ENCODE data around the gene LATS1.
"Not testable (repeated sequence)": the region's sequence is repeated elsewhere in the genome, so short reads cannot be mapped to it uniquely, and the experiment has no call there.

Gene LATS1

DNA sequence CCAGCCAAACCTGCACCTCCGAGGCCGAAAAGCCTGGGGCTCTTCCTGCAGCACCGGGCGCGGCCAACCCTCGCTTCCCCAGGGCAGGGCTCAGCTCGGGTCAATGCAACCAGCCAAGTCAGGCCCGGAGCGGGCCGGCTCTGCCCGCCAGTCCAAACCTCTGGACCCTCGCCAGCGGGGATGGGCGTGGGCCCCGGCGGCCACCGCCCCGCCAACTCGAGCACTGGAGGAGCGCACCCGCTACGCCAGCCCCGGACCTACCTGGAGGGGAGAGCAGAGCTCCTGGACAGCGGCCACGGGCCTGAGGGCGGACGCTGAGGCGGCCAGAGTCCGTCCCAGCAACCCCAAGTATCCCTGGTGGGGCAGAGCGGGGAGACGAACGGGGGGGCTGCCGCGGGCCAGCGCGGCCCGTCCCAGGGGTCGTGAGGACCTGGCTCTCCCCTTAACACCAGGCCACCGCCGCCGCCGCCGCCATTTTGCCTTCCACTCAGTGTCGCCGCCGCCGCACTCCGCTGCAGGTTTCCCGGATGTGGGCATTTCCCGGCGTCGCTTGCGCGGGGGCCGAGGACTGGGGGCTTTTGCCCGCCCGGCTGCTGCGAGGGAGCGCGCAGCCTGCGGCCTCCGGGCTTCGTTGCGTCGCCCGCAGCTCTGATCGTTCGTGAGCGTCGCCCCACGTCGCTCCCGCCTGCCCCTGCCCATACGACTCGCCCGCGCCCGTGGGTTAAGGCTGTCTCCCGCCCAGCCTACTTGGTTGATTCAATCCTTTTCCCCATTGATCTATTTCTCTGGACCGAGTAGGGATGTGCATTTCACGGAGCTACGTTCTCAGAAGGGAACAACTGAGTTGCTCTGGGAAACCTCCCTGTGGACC is at the start of gene LATS1:
Gene LATS1 (minus strand): TSS at position 514 of the 871 bp plus-strand sequence. CDS start 15,975 bp downstream, outside the sequence.
- DNase-seq (ENCODE audit: low read depth in 1 of 2, low spot score in 1 of 2): peak; percentile 87 to 90

DNA sequence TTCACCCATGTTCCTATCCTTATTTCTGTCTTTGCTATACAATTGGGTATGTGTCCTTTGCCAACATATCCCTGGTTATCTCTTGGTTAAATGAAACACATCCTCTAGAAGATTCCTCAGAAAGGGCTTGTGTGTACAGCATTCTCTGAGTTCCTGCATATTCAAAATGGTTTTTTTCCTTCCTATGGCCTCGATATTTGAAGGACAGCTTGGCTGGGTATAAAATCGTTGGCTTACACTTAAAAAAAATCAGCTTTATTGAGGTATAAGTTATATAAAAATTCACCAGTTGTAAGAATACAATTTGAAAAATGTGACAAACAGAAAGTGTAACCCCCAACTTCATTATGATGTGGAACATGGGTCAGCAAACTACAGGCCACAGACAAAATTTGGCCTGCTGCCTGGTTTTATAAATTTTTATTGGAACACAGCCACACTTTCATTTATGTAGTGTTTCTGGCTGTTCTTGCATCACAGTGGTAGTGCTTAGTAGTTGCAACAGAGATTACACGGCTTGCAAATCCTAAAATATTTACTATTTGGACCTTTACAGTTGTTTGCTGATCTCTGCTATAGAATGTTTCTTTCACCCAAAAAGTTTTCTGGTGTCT is 48.4 kb upstream of the LATS1 start:
- DNase-seq (ENCODE audit: low read depth in 1 of 2, low spot score in 1 of 2): no peak

DNA sequence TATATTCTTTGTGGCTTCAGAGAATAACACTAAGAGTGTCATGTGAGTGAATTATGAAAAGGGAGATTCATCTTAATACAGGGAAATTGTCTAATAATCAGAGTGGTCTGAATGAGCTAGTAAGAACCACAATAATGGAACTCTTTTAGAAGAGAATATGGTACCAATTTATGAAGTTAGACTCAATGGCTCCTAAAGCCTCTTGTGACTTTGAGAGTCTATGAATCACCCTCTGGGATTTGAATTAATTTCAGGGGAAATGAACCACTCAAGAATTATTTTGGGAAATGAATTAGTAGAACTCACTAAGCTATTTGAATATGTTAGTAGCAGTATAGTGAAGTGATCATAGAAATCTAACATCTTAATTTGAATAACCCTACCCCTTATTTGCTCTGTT is 46.0 kb upstream of the LATS1 start:
- DNase-seq (ENCODE audit: low read depth in 1 of 2, low spot score in 1 of 2): no peak

DNA sequence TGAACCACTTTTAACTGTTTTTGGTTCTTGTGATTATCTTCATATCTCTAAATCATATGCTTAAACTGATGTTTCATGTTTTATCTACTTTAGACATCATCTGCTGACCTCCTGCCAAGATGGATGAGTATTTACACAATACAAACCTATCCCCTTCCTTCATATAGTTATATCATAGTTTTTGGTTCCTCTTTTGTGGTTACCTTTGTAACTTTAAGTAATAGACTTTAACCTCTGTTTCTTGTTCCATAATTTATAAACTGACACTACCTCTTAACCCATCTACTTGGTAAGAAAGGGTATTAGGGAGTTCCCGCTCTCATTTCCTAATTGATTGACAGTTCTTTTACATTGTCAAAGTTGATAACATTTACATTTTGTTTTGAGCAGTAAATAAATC is 43.5 kb upstream of the LATS1 start:
- no peak for DNase-seq (ENCODE audit: low read depth in 1 of 2, low spot score in 1 of 2)

DNA sequence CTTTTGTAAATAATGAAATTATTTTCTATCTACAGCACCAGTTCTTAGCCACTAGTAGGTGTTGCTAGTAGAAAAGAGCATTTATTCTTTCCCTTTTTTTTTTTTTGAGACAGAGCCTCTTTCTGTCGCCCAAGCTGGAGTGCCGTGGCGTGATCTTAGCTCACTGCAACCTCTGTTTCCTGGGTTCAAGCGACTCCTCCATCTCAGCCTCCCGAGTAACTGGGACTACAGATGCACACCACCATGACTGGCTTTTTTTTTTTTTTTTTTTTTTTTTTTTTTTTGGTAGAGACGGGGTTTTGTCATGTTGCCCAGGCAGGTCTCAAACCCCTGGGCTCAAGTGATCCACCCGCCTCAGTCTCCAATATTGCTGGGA is 38.3 kb upstream of the LATS1 start:
- no peak for DNase-seq (ENCODE audit: low read depth in 1 of 2, low spot score in 1 of 2)

DNA sequence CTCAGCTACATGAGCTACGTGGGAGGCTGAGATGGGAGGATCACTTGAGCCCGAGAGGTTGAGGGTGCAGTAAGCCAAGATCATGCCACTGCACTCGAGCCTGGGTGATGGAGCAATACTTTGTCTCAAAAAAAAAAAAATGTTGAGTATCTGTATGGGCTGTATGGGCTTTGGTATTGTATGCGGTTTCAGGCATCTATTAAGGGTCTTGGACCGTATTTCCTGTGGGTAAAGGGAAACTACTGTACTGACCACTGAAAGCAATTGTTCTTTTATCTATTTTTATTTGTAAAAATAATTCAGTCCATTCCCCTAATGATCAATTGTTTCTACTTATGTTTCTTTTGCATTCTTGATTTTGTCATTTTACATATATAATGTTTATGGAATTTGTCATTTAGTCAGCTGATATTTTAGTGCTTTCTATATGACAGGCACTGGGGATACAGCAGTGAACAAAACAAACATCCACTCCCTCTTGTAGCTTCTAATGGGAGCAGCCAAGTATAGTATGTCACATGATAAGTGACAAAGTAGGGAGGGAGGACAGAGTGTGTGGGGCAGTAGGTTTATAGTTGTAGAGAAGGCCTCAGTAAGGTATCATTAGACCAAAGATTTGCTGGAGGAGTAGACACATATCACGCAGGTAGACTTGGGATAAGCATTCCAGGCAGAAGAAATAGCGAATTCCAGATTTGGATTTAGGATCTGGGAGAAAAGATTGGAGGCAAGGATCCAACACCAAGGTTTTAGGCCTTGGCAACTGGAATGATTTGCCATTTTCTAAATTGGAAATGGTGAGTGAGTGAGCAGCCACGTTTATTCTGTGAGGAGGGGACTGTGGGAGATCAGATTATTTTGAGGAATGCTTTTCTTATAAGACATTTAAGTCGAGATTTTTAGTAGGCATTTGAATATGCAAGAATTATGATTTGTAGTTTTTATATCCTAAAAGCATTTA is 37.7 kb upstream of the LATS1 start:
- DNase-seq (ENCODE audit: low read depth in 1 of 2, low spot score in 1 of 2): no peak

DNA sequence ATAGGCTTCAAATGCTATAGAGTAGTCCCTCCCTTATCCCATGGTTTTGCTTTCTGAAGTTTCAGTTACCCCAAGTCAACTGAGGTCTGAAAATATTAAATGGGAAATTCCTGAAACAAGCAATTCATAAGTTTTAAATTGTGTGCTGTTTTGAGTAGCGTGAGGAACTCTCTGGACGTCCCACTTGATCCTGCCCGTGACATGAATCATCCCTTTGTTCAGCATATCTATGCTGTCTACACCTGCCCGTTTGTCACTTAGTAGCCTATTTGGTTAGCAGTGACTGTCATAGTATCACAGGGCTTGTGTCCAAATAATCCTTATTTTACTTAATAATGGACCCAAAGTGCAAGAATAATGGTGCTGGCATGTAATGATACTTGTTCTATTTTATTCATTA is 36.6 kb upstream of the LATS1 start:
- no peak for DNase-seq (ENCODE audit: low read depth in 1 of 2, low spot score in 1 of 2)

DNA sequence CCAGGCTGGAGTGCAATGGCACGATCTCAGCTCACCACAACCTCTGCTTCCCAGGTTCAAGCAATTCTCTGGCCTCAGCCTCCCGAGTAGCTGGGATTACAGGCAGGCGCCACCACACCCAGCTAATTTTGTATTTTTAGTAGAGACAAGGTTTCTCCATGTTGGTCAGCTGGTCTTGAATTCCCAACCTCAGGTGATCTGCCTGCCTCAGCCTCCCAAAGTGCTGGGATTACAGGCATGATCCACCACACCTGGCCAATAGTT is 35.4 kb upstream of the LATS1 start:
- DNase-seq (ENCODE audit: low read depth in 1 of 2, low spot score in 1 of 2): not testable (repeated sequence)

DNA sequence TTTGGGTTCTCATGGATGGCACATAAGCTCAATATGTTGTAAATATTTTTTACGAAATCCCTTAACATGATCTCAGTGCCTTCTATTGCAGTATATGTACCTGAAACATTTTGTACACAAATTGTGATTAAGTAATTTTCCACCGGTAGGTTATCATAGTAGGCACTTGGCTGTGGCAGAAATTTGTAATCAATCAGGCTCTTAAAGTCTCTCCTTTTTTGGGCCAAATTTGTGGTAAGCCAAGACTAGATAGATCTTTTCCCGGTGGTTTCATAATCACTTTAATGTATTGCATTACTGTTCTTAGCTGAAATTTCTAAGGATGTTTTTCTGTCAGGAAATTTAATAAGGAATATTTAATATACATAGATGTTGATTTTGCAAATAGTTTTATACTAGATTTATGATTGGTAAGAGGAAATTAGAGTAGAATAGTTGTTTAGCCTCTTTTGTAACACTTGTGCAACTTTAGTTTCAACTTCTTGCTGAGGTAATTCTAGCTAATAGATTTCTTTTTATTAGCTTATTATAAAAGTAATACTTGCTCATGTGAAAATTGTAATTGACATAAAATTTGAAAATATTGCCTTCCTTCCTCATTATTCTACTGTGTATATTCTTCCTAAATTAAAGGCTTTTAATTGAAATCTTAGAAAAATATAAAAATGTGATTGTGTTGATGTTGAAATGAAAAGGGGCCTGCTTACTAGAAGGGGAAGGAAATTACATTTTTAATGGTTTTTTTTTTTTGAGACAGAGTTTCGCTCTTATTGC is 34.9 kb upstream of the LATS1 start:
- DNase-seq (ENCODE audit: low read depth in 1 of 2, low spot score in 1 of 2): no peak

DNA sequence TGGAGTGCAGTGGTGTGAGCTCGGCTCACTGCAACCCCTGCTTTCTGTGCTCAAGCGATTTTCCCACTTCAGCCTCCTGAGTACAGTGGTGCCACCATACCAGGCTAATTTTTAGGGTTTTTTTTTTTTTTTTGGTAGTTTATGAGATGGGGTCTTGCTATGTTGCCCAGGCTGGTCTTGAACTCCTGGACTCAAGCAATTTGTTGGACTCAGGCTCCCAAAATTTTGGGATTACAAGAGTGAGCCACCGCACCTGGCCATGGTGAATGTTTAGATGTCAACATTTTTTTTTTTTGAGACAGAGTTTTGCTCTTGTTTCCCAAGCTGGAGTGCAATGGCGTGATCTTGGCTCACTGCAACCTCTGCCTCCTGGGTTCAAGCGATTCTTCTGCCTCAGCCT is 34.0 kb upstream of the LATS1 start:
- not testable (repeated sequence) for DNase-seq (ENCODE audit: low read depth in 1 of 2, low spot score in 1 of 2)

DNA sequence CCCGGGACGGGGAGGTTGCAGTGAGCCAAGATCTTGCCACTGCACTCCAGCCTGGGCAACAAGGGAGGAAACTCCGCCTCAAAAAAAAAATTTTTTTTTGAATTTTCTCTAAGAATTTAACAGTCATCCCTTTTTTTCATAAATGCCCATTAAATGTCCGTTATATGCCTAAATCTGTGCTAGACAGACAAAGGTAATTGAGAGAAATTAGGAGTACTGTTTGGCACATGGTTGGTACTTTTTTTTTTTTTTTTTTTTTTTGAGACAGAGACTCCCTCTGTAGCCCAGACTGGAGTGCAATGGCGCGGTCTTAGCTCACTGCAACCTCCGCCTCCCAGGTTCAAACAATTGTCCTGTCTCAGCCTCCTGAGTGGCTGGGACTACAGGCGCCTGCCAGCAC is 33.3 kb upstream of the LATS1 start:
- DNase-seq (ENCODE audit: low read depth in 1 of 2, low spot score in 1 of 2): no peak

DNA sequence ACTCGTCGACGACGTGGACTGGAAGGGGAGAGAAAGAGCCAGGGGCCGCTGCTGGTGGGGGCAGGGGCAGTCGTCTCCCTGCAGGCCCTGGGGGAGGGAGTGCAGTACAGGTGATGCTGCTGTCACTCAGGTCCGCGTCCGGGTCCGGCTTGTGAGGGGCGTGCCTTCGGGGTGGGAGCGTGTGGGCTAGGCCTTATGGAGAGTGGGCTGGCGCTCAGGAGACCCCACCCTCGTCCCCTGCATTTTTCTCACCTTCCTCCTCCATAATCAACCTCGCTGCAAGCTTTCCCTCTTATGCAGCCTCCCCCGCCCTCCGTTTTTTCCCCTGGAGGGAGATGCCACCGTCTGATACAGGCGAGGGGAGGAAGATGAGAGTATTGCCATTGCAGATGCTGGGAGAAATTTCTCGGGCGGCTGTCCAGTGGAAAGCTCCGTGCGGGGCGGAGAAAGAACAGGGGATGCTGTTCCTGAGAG is 32.3 kb upstream of the LATS1 start:
- peak; percentile 11 to 24 for DNase-seq (ENCODE audit: low read depth in 1 of 2, low spot score in 1 of 2)

DNA sequence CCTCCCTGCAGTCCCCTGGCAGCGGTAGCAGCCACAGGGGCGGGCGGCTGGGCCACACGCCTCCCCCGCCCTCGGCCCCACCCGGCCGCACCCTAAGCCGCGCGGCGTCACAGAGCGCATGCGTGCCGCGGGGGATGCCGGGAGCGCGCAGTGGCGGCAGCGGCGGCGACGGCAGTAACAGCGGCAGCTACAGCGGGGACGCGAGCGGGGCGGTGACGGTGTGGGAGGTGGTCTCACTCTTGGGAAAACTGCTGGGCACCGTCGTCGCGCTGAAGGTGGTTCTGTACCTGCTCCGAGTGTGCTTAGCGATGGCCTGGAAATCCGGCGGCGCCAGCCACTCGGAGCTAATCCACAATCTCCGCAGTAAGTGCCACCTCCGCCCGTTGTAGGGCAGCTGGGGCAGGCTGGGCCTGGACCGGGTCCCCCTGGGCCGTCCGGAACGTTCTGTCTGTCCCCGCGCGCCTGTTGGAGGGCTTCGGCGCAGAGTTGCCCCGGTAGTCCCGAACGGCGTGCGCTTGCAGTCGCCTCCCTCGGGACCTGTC is 31.8 kb upstream of the LATS1 start, which contains the start of gene PCMT1:
Gene PCMT1 (plus strand): TSS at position 148 of the 542 bp plus-strand sequence. CDS start 161 bp downstream, at position 309.
- peak; percentile 75 to 90 for DNase-seq (ENCODE audit: low read depth in 1 of 2, low spot score in 1 of 2)

DNA sequence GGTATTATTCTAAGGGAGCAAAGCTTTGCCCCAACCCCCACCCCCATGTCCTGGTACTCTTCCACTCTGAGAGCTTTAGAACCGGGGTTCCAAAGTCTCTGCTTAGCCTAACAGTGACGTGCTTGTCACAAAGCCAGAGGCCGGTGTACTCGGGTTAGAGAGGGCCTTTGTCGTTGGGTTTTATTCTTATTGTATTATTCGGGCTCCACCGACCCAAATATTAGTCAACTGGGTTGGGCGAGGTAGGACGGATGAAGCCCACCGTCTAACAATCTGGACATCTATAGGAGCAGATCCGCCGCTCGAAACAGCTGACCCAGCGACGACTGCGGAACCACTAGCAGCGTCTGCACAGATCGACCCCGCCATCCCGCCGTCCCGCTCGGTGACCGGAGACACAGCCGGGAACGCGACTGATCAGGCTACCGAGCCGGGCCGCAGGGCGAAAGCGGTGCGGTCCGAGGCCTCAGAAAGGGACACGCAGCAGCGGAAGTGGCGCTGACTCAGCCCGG is 31.2 kb upstream of the LATS1 start:
- not testable (repeated sequence) for DNase-seq (ENCODE audit: low read depth in 1 of 2, low spot score in 1 of 2)

DNA sequence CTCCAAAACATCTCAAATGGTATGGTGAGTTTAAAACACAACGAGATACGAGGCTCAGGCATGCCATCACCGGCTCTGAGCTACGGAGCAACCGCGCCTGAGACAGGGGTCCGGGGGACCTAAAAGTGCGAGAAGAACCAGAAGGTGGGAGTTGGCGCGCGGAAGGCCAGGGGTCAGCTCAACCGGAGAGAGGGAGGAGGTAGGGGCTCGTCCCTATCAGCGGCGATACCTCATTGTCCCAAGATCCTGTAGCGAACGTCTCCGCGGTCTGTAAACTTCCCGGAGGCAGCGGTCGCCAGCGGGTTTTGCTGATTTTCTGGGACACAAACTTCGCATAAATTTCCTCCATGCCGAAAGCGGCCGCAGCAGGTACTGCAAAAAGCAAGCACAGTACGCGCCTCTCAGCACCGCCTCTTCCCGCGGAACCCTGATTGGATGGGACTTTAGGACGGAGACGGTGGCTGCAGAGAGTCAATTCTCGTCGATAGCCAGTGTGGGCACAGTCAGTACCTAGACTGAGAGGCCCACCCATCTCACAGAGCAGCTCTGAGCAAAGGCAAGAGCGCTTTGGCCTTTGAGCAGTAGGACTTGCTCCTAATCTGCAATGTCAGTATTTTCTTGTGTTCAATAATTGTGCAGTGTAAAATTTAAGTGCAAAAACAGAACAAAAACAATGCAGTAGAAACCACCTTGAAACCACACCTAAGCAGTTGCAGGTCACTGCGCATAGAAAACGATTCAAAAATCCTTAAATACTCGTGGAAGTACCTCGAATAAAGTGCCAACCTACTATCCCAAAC is 28.4 kb upstream of the LATS1 start, which contains the start of gene NUP43:
Gene NUP43 (minus strand): TSS at position 383 of the 800 bp plus-strand sequence. CDS start 34 bp downstream, at position 349.
- peak; percentile 85 to 91 for DNase-seq (ENCODE audit: low read depth in 1 of 2, low spot score in 1 of 2)

DNA sequence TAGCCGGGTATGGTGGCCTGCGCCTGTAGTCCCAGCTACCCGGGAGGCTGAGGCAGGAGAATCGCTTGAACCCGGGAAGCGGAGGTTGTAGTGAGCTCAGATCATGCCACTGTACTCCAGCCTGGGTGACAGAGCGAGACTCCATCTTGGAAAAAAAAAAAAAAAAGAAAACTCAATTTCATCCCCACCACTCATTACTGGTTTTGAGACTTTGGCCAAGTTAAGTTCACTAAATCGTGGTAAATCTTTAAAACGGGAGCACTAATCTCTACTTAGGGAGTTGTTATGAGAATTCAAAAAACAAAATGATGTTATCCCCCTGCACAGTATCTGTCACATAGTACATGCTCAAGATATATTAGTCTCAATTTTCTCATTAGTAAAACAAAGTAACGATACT is 27.4 kb upstream of the LATS1 start:
- not testable (repeated sequence) for DNase-seq (ENCODE audit: low read depth in 1 of 2, low spot score in 1 of 2)

DNA sequence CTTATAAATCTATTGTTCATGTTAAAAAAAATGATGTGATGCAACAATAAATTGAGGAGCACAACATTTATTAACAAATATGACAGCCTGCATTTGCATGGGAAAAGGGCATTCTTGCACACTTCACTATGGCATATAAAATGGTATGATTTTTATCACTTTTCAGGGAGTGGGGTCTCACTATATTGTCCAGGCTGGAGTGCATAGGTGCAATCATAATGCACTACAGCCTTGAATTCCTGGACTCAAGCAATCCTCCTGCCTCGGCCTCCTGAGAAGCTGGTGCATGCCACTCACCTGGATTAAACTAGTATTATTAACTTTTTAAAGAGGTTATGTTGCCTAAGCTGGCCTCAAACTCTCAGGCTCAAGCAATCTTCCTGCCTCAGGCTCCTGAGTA is 17.0 kb upstream of the LATS1 start:
- no peak for DNase-seq (ENCODE audit: low read depth in 1 of 2, low spot score in 1 of 2)

DNA sequence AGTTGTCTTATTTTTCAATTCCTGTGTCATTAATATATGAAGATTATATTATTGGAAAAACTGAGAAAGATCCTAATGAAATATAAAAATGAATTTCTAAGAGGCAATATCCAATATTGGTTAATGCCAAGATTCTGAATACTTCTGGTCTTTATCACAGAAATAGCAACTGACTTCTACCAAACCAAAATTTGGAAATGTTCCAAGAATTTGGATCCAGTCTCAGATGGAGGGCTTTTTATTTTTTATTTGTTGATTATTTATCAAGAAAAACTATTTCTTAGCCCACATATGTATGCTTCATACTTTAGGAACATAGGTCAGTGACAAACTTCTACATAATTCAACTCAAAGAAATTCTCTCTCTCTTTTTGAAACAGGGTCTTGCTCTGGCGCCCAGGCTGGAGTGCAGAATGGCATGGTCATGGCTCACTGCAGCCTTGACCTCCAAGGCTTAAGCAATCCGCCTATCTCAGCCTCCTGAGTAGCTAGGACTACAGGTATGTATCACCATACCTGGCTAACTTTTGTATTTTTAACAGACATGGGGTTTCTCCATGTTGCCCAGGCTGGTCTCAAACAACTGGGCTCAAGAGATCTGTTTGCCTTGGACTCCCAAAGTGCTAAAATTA is 15.3 kb upstream of the LATS1 start:
- no peak for DNase-seq (ENCODE audit: low read depth in 1 of 2, low spot score in 1 of 2)

DNA sequence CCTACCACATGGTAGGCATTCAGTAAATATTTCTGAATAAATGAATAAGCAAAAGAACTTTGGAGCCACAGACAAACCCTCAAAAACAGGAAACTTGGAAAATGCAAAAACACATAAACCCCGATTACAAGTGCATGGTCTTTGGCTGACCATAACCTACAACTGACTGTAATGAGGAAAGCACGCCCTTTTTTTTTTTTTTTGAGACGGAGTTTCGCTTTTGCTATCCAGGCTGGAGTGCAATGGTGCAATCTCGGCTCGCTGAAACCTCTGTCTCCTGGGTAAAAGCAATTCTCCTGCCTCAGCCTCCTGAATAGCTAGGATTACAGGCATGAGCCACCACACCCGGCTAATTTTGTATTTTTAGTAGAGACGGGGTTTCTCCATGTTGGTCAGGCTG is 11.9 kb upstream of the LATS1 start:
- no peak for DNase-seq (ENCODE audit: low read depth in 1 of 2, low spot score in 1 of 2)

Data from activated T-helper 1 cell treated with anti-CD3 and anti-CD28 coated beads, Interleukin-2, amount 50 U/mL, for 16 hours (primary cell).